ENCODE results near the gene ZFAND2B. TPM values are rescaled to one million over a fixed set of nuclear protein-coding genes. Genes with fewer than 3 reads are reported as not detected.
"Not testable (repeated sequence)": the region's sequence is repeated elsewhere in the genome, so short reads cannot be mapped to it uniquely, and the experiment has no call there.

ZFAND2B gene
- total RNA-seq, 2 experiments from 2014 or later, result 22.8 to 27.2 TPM

GRCh38 chr2:219254590-219255201 lies 48.1 kb downstream of the ZFAND2B start:
- Mint-ChIP-seq H3K4me3 (peak overlapping the region; percentile 97), H3K9me3 (no peaks in the 10 kb centered on the region), H3K4me1 (peaks cover 36% of the 10 kb centered on the region), H3K36me3 (peaks cover 26% of the 10 kb centered on the region), H3K27ac (peak overlapping the region; percentile 95), H3K27me3 (no peaks in the 10 kb centered on the region)
- DNase-seq, result peak; percentile 42

GRCh38 chr2:219258942-219259341 lies 52.4 kb downstream of the ZFAND2B start:
- H3K4me1 Mint-ChIP-seq, result peaks cover 14% of the 10 kb centered on the region
- not testable (repeated sequence) for H3K4me3 Mint-ChIP-seq, H3K27me3 Mint-ChIP-seq, H3K9me3 Mint-ChIP-seq, DNase-seq, H3K27ac Mint-ChIP-seq, H3K36me3 Mint-ChIP-seq

Other genes starting within 250 kb of the ZFAND2B start
- gene CDK5R2, start 247.1 kb upstream of the ZFAND2B start, total RNA-seq, result not detected
- not detected for gene FEV, start 221.6 kb upstream of the ZFAND2B start, total RNA-seq
- not detected for gene CRYBA2, start 213.4 kb upstream of the ZFAND2B start, total RNA-seq
- not detected for gene CFAP65, start 165.3 kb upstream of the ZFAND2B start, total RNA-seq
- gene IHH, start 145.9 kb upstream of the ZFAND2B start, total RNA-seq, result not detected
- gene NHEJ1, start 46.0 kb upstream of the ZFAND2B start, total RNA-seq, result 10 to 100 TPM; 19.8 to 21.1 TPM
- gene SLC23A3, start 36.8 kb upstream of the ZFAND2B start, total RNA-seq, result 1 to 10 TPM in 1 of 2 experiments, under 1 TPM in 1; 0.92 to 1.1 TPM
- 10 to 100 TPM; 44.1 to 50.2 TPM for gene CNPPD1, start 29.9 kb upstream of the ZFAND2B start, total RNA-seq
- 10 to 100 TPM; 54.2 to 57.7 TPM for gene RETREG2, start 28.5 kb upstream of the ZFAND2B start, total RNA-seq
- gene ABCB6, start 12.2 kb downstream of the ZFAND2B start, total RNA-seq, result 10 to 100 TPM; 20.4 to 21.3 TPM
- 10 to 100 TPM; 47.1 to 55.0 TPM for gene ATG9A, start 22.9 kb downstream of the ZFAND2B start, total RNA-seq
- 100 to 1,000 TPM; 102 to 114 TPM for gene ANKZF1, start 23.0 kb downstream of the ZFAND2B start, total RNA-seq
- 1 to 10 TPM; 1.6 to 3.0 TPM for gene GLB1L, start 38.7 kb downstream of the ZFAND2B start, total RNA-seq
- gene STK16, start 38.7 kb downstream of the ZFAND2B start, total RNA-seq, result 10 to 100 TPM; 27.8 to 30.7 TPM
- gene TUBA4B, start 46.5 kb downstream of the ZFAND2B start, total RNA-seq, result not detected
- 100 to 1,000 TPM; 208 to 212 TPM for gene TUBA4A, start 47.1 kb downstream of the ZFAND2B start, total RNA-seq
- 10 to 100 TPM; 43.8 to 47.5 TPM for gene DNAJB2, start 72.6 kb downstream of the ZFAND2B start, total RNA-seq
- 1 to 10 TPM; 1.7 to 2.5 TPM for gene PTPRN, start 102.6 kb downstream of the ZFAND2B start, total RNA-seq
- not detected for gene RESP18, start 126.0 kb downstream of the ZFAND2B start, total RNA-seq
- gene DNPEP, start 181.1 kb downstream of the ZFAND2B start, total RNA-seq, result 100 to 1,000 TPM; 122 to 123 TPM
- gene DES, start 211.6 kb downstream of the ZFAND2B start, total RNA-seq, result under 1 TPM; 0.26 to 0.39 TPM
- gene SPEG, start 228.1 kb downstream of the ZFAND2B start, total RNA-seq, result 1 to 10 TPM; 1.5 to 1.6 TPM

Measured in activated naive CD8-positive, alpha-beta T cell treated with anti-CD3 and anti-CD28 coated beads for 36 hours (primary cell).